GM12878 (cell line): ENCODE results near the gene SEPHS2. TPM values are rescaled to one million over a fixed set of nuclear protein-coding genes. Genes with fewer than 3 reads are reported as not detected.

Source experiments
- ATF2 ChIP-seq: IDR thresholded peaks from 2 replicates; pipeline ENCODE4 v1.6.1; 2012; ENCODE audit warnings: low read length, inconsistent platforms
- BCL3 ChIP-seq: IDR thresholded peaks from 2 replicates; pipeline ENCODE4 v1.6.1; 2011; ENCODE audit warnings: borderline replicate concordance, low read depth, mild to moderate bottlenecking, moderate library complexity, low read length; ENCODE audit not compliant: insufficient read depth, poor library complexity, severe bottlenecking
- CBX3 ChIP-seq: fragments of 200-600 bp; sonication (generic); IDR thresholded peaks from 2 replicates; pipeline ENCODE4 v1.6.1; 2016; ENCODE audit warnings: low read depth, borderline replicate concordance
- EGR1 ChIP-seq, 2 experiments: IDR thresholded peaks; 1 replicate in 1 of 2; 2 replicates in 1 of 2; pipeline ENCODE4 v1.6.1; 2011 to 2012; ENCODE audit warnings: low read depth in 2 of 2, low read length in 2 of 2, borderline replicate concordance in 1 of 2, mild to moderate bottlenecking in 1 of 2, moderate library complexity in 1 of 2
- ELK1 ChIP-seq: IDR thresholded peaks from 2 replicates; pipeline ENCODE4 v1.6.1; 2012; ENCODE audit warnings: low read depth, low read length, improper control_type of control experiment
- GATAD2B ChIP-seq: fragments of 450-650 bp; conservative IDR thresholded peaks from 2 replicates; pipeline ENCODE4 v1.6.1; 2017; ENCODE audit warnings: low read depth, mild to moderate bottlenecking, moderate library complexity
- HDGF ChIP-seq: fragments of 450-650 bp; IDR thresholded peaks from 2 replicates; pipeline ENCODE4 v1.6.1; 2016; ENCODE audit warnings: antibody characterized with exemption
- IRF3 ChIP-seq: fragments of 450-650 bp; IDR thresholded peaks from 2 replicates; pipeline ENCODE4 v1.6.1; 2014; ENCODE audit warnings: mild to moderate bottlenecking
- IRF4 ChIP-seq: IDR thresholded peaks from 2 replicates; pipeline ENCODE4 v1.6.1; 2011; ENCODE audit warnings: low read depth, low read length
- MTA3 ChIP-seq: IDR thresholded peaks from 2 replicates; pipeline ENCODE4 v1.6.1; 2012; ENCODE audit warnings: low read length, inconsistent platforms, borderline replicate concordance
- NBN ChIP-seq: fragments of 450-650 bp; IDR thresholded peaks from 2 replicates; pipeline ENCODE4 v1.6.1; 2016
- NFXL1 ChIP-seq: fragments of 450-650 bp; IDR thresholded peaks from 2 replicates; pipeline ENCODE4 v1.6.1; 2017; ENCODE audit warnings: antibody characterized with exemption, mild to moderate bottlenecking, borderline replicate concordance
- NFYB ChIP-seq: IDR thresholded peaks from 2 replicates; pipeline ENCODE4 v1.6.1; 2011; ENCODE audit warnings: low read depth, mild to moderate bottlenecking, low read length, improper control_type of control experiment, moderate library complexity; ENCODE audit not compliant: insufficient read depth
- NKRF ChIP-seq: fragments of 450-650 bp; conservative IDR thresholded peaks from 2 replicates; pipeline ENCODE4 v1.6.1; 2017; ENCODE audit warnings: mild to moderate bottlenecking, moderate library complexity
- PAX8 ChIP-seq: fragments of 450-650 bp; IDR thresholded peaks from 2 replicates; pipeline ENCODE4 v1.6.1; 2017; ENCODE audit warnings: mild to moderate bottlenecking, moderate library complexity
- RAD51 ChIP-seq: fragments of 450-650 bp; IDR thresholded peaks from 2 replicates; pipeline ENCODE4 v1.6.1; 2016; ENCODE audit warnings: moderate library complexity, mild to moderate bottlenecking, inconsistent platforms
- RBBP5 ChIP-seq: fragments of 200-600 bp; sonication (generic); conservative IDR thresholded peaks from 2 replicates; pipeline ENCODE4 v1.6.1; 2016
- RFX5 ChIP-seq: IDR thresholded peaks from 2 replicates; pipeline ENCODE4 v1.6.1; 2011; ENCODE audit warnings: low read depth, low read length, improper control_type of control experiment
- SMAD1 ChIP-seq: fragments of 450-650 bp; IDR thresholded peaks from 2 replicates; pipeline ENCODE4 v1.6.1; 2018; ENCODE audit warnings: mild to moderate bottlenecking, low read depth; ENCODE audit not compliant: partially characterized antibody
- SMARCA5 ChIP-seq: fragments of 450-650 bp; IDR thresholded peaks from 2 replicates; pipeline ENCODE4 v1.6.1; 2017; ENCODE audit warnings: mild to moderate bottlenecking
- TBL1XR1 ChIP-seq: IDR thresholded peaks from 2 replicates; pipeline ENCODE4 v1.6.1; 2012; ENCODE audit warnings: low read depth, low read length, improper control_type of control experiment
- TCF3 ChIP-seq: IDR thresholded peaks from 2 replicates; pipeline ENCODE4 v1.6.1; 2012; ENCODE audit warnings: low read depth, mild to moderate bottlenecking, low read length, borderline replicate concordance; ENCODE audit not compliant: insufficient read depth
- YBX1 ChIP-seq: fragments of 450-650 bp; IDR thresholded peaks from 2 replicates; pipeline ENCODE4 v1.6.1; 2016; ENCODE audit warnings: antibody characterized with exemption
- polyA plus RNA-seq, 11 experiments: library from polyadenylated mRNA; depleted of rRNA in 4 of 11; unstranded in 6 of 11; stranded (reverse) in 5 of 11; fragments of >200 nt; fragmentation: Nextera tagmentation in 4 of 11; fragmentation: Illumina TruSeq in 1 of 11; extraction: Ambion mirVana in 4 of 11; extraction: Trizol in 1 of 11; gene quantifications; 1 replicate in 1 of 11; 2 replicates in 10 of 11; pipeline versions ENCODE4 v1.2.1 to v1.2.3, GENCODE V29; 2011 to 2016; ENCODE audit warnings: inconsistent platforms in 2 of 11, missing spikeins in 2 of 11, low read depth in 1 of 11
- total RNA-seq, 4 experiments: library from RNA; depleted of rRNA in 3 of 4; stranded (reverse); fragments of >200 nt in 3 of 4; fragmentation: Illumina TruSeq in 1 of 4; extraction: Trizol in 1 of 4; gene quantifications; 2 replicates each; pipeline versions ENCODE4 v1.2.1 to v1.2.3, GENCODE V29; 2013 to 2021

Gene SEPHS2
- total and polyA plus RNA-seq, 10 of the 15 experiments (the other 5 are each of a cell fraction or from before 2014, with no cell fraction given), result 21.6 to 99.8 (median 72.9) TPM

- no peak for TF ChIP-seq YBX1
- TF ChIP-seq SMARCA5, result no peak
- TF ChIP-seq BCL3, result no peak
- no peak for TF ChIP-seq NFXL1
- peak; percentile 64; the same call in 1 of the 2 replicates for TF ChIP-seq NFYB
- no peak for TF ChIP-seq RBBP5
- peak in 1 of 2 experiments; percentile 86; a peak in 2 of 3 replicates for TF ChIP-seq EGR1 (IDR thresholded peaks at IDR 0.05; ENCODE audit: borderline replicate concordance in 1 of 2, low read depth in 2 of 2, low read length in 2 of 2)
- TF ChIP-seq TBL1XR1, result no peak
- no peak for TF ChIP-seq IRF4
- TF ChIP-seq NKRF, result peak; percentile 86
- TF ChIP-seq ELK1, result no peak
- TF ChIP-seq HDGF, result no peak
- TF ChIP-seq MTA3, result no peak
- no peak for TF ChIP-seq IRF3
- TF ChIP-seq ATF2, result no peak
- no peak for TF ChIP-seq SMAD1
- TF ChIP-seq RFX5, result no peak
- peak; percentile 81 for TF ChIP-seq RAD51
- no peak for TF ChIP-seq PAX8
- TF ChIP-seq NBN, result 0 out of 2 replicates have a peak, but pooled peaks have one; percentile 59
- peak; percentile 91 for TF ChIP-seq GATAD2B
- TF ChIP-seq TCF3, result no peak
- TF ChIP-seq CBX3, result no peak
Observed at GRCh38 chr16:30407102-30407803, 38.4 kb downstream of the SEPHS2 start, which contains the start of gene ZNF771 (continued).
